ENCODE data around the gene ZNF497.
"Not testable (repeated sequence)": the region's sequence is repeated elsewhere in the genome, so short reads cannot be mapped to it uniquely, and the experiment has no call there.

Gene ZNF497

DNA sequence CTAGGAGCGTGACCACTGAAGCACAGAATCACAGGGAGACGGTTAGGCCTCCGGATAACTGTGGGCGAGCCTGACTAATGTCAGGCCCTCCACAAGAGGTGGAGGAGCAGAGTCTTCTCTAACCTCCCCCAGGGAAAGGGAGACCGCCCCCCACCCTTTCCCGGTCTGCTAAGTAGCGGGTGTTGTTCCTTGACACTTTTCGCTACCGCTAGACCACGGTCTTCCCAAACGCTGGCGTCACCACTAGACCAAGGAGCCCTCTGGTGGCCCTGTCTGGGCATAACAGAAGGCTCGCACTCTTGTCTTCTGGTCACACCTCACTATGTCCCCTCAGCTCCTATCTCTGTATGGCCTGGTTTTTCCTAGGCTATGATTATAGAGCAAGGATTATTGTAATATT, 51.9 kb downstream of the ZNF497 start:
- not testable (repeated sequence) for DNase-seq (ENCODE audit: low read depth in 2 of 2)

DNA sequence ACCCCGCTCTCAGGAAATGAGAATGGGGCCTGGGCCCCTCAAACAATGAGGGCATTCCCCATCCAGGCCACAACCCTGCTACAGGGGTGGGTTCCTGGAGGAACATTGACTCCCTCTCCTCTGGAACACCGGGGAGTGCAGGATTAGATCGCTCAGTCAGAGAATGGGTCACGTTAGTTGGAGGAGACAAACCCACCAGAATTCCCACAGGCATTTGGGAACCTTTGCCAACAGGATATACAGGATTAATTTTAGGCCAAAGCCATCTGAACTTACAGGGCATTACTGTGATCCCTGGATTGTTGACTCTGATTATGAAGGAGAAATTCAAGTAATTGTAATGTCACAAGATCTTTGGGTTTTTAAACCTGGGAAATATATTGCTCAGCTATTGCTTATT, 54.8 kb downstream of the ZNF497 start:
- no peak for DNase-seq (ENCODE audit: low read depth in 2 of 2)

DNA sequence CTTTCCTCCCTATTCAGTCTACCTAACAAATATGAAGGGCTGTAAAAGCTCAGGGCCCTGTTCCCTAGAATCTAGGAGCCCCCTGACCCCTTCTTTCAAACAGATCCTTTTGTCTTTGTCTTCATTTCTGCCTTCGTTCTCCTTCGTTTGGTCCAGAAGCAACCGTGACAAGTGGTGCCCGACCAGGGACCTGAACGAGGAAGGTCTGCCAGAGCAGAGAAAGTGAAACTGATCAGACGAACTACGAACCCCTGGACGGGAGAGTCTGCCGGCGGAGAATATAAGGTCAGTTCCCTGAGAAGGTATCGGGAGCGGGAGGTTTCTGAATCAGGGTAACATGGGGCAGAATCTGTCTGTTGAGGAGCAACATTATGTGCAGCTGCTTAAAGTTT, 56.6 kb downstream of the ZNF497 start:
- DNase-seq (ENCODE audit: low read depth in 2 of 2) = no peak

DNA sequence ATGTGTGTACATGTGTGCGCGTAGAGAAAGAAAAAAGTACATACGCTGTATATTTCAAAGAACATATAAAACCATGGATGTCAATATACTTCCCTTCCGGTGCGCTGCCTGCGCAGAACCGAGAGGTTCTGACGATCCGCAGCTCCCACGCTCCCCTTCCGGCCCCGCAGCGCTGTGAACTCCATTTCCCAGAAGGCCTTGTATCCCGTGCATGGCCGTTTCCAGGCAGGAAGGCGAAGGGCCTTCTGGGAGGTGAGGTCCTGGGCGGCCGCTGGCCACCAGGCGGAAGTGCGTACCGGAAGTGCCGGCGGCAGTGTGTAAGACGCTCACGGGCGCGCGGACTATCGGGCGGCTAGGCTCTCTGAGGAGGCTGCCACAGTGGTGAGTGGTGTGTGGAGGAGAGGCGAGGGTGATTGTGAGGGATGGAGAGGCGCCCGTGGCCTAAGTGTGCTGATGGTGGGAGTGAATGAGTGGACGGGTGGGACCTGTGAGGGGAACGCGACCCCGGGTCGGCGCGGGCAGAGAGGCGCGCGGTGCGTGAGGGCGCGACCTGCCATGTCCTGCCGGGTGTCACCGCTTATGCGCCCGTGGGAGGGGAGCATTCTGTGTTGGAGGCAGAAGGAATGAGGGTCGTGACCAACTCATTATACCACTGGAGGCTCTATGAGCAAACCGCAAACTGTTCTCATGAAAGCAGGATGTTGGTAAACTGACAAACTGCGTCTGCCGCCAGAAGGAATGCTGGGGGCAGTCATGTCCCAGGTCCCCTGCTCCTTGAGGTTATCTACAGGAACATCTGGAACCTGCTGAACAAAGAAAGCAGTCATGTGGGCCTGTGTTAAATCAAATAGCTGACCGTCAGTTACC, 57.3 kb downstream of the ZNF497 start, which contains the start of gene ERVK3-1:
Gene ERVK3-1, plus strand, starts transcription at position 313 of the 867 bp plus-strand sequence. CDS start 6,792 bp downstream, outside the sequence.
- peak; percentile 89 to 90 for DNase-seq (ENCODE audit: low read depth in 2 of 2)

DNA sequence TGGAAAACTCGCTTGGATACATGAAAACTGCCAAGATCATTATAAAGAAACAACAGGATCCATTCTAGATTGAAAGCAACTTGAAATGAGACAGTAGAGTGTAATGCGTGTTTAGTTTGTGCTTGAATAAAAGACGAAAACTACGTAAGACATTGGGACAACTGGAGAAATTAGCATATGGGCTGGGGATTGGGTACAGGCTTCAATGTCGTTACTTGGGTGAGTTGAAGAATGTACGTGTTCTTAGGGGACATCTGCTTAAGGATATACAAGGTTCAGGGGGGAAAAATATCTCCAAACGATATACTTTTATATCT, 57.8 kb downstream of the ZNF497 start:
- no peak for DNase-seq (ENCODE audit: low read depth in 2 of 2)
